ENCODE measurements around the gene KIF1B.
"Not testable (repeated sequence)": the region's sequence is repeated elsewhere in the genome, so short reads cannot be mapped to it uniquely, and the experiment has no call there.

Gene KIF1B

GRCh38 chr1:10337436-10337835 is 127.1 kb downstream of the KIF1B start:
- DNase-seq, result no peak

- no peak for DNase-seq
Observed at GRCh38 chr1:10338047-10338446, 127.7 kb downstream of the KIF1B start.

GRCh38 chr1:10338611-10339010 is 128.2 kb downstream of the KIF1B start:
- no peak for DNase-seq

GRCh38 chr1:10339036-10339567 is 128.7 kb downstream of the KIF1B start:
- DNase-seq, result no peak

GRCh38 chr1:10339815-10340214 is 129.4 kb downstream of the KIF1B start:
- no peak for DNase-seq

- DNase-seq, result no peak
Observed at GRCh38 chr1:10340930-10341590, 130.7 kb downstream of the KIF1B start.

GRCh38 chr1:10347109-10347508 is 136.7 kb downstream of the KIF1B start:
- no peak for DNase-seq

GRCh38 chr1:10353282-10353681 is 142.9 kb downstream of the KIF1B start:
- DNase-seq, result no peak

- DNase-seq, result no peak
Observed at GRCh38 chr1:10353693-10354092, 143.3 kb downstream of the KIF1B start.

GRCh38 chr1:10360045-10360444 is 149.7 kb downstream of the KIF1B start:
- no peak for DNase-seq

GRCh38 chr1:10361515-10361914 is 151.1 kb downstream of the KIF1B start:
- no peak for DNase-seq

GRCh38 chr1:10368194-10368593 is 157.8 kb downstream of the KIF1B start:
- DNase-seq, result no peak

- no peak for DNase-seq
Observed at GRCh38 chr1:10374442-10374860, 164.1 kb downstream of the KIF1B start.

GRCh38 chr1:10377365-10378029 is 167.1 kb downstream of the KIF1B start:
- not testable (repeated sequence) for DNase-seq

GRCh38 chr1:10378081-10378841 is 167.9 kb downstream of the KIF1B start:
- no peak for DNase-seq

- no peak for DNase-seq
Observed at GRCh38 chr1:10379101-10379620, 168.8 kb downstream of the KIF1B start.

- no peak for DNase-seq
Observed at GRCh38 chr1:10379676-10380075, 169.3 kb downstream of the KIF1B start.

- DNase-seq, result no peak
Observed at GRCh38 chr1:10380594-10381275, 170.4 kb downstream of the KIF1B start.

- DNase-seq, result no peak
Observed at GRCh38 chr1:10383630-10384029, 173.3 kb downstream of the KIF1B start.

GRCh38 chr1:10384219-10384618 is 173.8 kb downstream of the KIF1B start:
- DNase-seq, result no peak

- DNase-seq, result no peak
Observed at GRCh38 chr1:10386761-10387676, 176.6 kb downstream of the KIF1B start.

Measured in activated naive CD4-positive, alpha-beta T cell (primary cell).